Measurements from ENCODE around the gene OVAAL.

OVAAL gene

GRCh38 chr1:180515857-180516388 lies 42.8 kb upstream of the OVAAL start:
- TF ChIP-seq TAF1 (IDR thresholded peaks at IDR 0.05; ENCODE audit: borderline replicate concordance, insufficient read depth, low read length) (no peak), POLR2AphosphoS5 (IDR thresholded peaks at IDR 0.05; ENCODE audit: low read depth, low read length) (no peak), SIN3A (IDR thresholded peaks at IDR 0.05; ENCODE audit: borderline replicate concordance, insufficient read depth, low read length) (no peak), FOXP2 (optimal IDR thresholded peaks at IDR 0.05; ENCODE audit: borderline replicate concordance, extremely low read depth, extremely low read length, insufficient read depth) (no peak)
- TF ChIP-seq, protein P1, sequence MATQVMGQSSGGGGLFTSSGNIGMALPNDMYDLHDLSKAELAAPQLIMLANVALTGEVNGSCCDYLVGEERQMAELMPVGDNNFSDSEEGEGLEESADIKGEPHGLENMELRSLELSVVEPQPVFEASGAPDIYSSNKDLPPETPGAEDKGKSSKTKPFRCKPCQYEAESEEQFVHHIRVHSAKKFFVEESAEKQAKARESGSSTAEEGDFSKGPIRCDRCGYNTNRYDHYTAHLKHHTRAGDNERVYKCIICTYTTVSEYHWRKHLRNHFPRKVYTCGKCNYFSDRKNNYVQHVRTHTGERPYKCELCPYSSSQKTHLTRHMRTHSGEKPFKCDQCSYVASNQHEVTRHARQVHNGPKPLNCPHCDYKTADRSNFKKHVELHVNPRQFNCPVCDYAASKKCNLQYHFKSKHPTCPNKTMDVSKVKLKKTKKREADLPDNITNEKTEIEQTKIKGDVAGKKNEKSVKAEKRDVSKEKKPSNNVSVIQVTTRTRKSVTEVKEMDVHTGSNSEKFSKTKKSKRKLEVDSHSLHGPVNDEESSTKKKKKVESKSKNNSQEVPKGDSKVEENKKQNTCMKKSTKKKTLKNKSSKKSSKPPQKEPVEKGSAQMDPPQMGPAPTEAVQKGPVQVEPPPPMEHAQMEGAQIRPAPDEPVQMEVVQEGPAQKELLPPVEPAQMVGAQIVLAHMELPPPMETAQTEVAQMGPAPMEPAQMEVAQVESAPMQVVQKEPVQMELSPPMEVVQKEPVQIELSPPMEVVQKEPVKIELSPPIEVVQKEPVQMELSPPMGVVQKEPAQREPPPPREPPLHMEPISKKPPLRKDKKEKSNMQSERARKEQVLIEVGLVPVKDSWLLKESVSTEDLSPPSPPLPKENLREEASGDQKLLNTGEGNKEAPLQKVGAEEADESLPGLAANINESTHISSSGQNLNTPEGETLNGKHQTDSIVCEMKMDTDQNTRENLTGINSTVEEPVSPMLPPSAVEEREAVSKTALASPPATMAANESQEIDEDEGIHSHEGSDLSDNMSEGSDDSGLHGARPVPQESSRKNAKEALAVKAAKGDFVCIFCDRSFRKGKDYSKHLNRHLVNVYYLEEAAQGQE (IDR thresholded peaks at IDR 0.05; ENCODE audit: insufficient read depth in 1 of 2, low read depth in 2 of 2, low read length in 2 of 2): no peak

DNA sequence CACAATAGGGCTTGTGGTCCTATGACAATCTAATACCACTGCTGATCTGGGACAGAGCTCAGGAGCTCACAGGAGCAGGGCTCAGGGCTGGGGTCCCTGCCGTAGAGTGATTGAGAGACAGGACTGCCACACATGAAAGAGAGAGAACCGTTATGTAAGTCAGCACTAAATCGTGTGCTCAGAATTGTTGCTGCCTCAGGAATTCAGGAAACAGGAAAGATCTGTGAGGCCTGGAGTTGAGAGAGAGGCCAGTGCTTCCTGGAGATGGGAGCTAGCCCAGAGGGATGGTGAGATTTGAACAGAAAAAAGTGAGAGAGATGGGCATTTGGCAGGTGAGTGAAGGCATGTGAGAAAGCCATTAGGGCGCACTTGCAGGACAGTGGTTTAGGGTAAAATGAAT lies 38.9 kb upstream of the OVAAL start:
- TF ChIP-seq POLR2AphosphoS5 (IDR thresholded peaks at IDR 0.05; ENCODE audit: low read depth, low read length) (no peak), FOXP2 (optimal IDR thresholded peaks at IDR 0.05; ENCODE audit: borderline replicate concordance, extremely low read depth, extremely low read length, insufficient read depth) (no peak), TAF1 (IDR thresholded peaks at IDR 0.05; ENCODE audit: borderline replicate concordance, insufficient read depth, low read length) (no peak), SIN3A (IDR thresholded peaks at IDR 0.05; ENCODE audit: borderline replicate concordance, insufficient read depth, low read length) (no peak)
- TF ChIP-seq, protein P1 (IDR thresholded peaks at IDR 0.05; ENCODE audit: insufficient read depth in 1 of 2, low read depth in 2 of 2, low read length in 2 of 2): no peak

DNA sequence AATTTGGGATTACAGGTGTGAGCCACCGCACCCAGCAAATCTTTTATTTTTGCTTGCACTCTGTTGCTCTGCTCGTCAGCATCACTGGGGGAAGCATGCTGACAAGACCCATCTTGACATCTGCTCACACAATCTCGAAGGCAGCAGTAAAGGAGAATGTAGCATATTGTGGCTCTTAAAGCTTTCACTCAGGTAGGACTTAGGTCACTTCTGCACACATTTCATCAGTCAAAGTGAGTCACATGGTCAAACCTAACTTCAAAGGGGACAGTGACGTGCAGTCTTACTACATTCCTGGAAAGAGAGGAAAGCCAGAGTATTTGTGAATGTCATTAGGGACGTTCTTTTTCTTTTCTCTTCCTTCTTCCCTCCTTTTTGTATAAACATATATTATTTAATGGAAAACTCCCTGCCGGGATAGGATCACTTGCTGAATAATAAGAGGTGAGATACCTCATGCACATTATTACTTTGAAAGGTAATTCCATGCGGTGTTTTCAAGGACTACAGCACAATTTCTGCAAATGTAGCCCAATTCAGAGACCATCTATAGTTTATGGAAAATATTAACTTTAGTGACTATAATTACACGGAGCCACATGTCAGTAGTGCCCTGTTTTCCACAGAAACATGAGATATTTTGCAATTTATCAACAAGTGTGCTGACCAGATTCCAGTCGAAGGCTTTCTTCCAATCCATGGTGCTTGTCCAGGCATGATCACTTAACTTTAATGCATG lies 37.1 kb upstream of the OVAAL start:
- no peak for TF ChIP-seq POLR2AphosphoS5 (IDR thresholded peaks at IDR 0.05; ENCODE audit: low read depth, low read length)
- TF ChIP-seq SIN3A (IDR thresholded peaks at IDR 0.05; ENCODE audit: borderline replicate concordance, insufficient read depth, low read length): no peak
- no peak for TF ChIP-seq TAF1 (IDR thresholded peaks at IDR 0.05; ENCODE audit: borderline replicate concordance, insufficient read depth, low read length)
- TF ChIP-seq, protein P1 (IDR thresholded peaks at IDR 0.05; ENCODE audit: insufficient read depth in 1 of 2, low read depth in 2 of 2, low read length in 2 of 2): no peak
- no peak for TF ChIP-seq FOXP2 (optimal IDR thresholded peaks at IDR 0.05; ENCODE audit: borderline replicate concordance, extremely low read depth, extremely low read length, insufficient read depth)

GRCh38 chr1:180522213-180522515 lies 36.6 kb upstream of the OVAAL start:
- TF ChIP-seq TAF1 (IDR thresholded peaks at IDR 0.05; ENCODE audit: borderline replicate concordance, insufficient read depth, low read length) (no peak), SIN3A (IDR thresholded peaks at IDR 0.05; ENCODE audit: borderline replicate concordance, insufficient read depth, low read length) (no peak), FOXP2 (optimal IDR thresholded peaks at IDR 0.05; ENCODE audit: borderline replicate concordance, extremely low read depth, extremely low read length, insufficient read depth) (no peak), POLR2AphosphoS5 (IDR thresholded peaks at IDR 0.05; ENCODE audit: low read depth, low read length) (no peak)
- TF ChIP-seq, protein P1 (IDR thresholded peaks at IDR 0.05; ENCODE audit: insufficient read depth in 1 of 2, low read depth in 2 of 2, low read length in 2 of 2): no peak
